NCI-H2227 (cell line): Measurements from ENCODE around the gene ERBB4.

Experiments
- DNase-seq: peaks from one replicate; lab custom pipeline; 2025; ENCODE audit not compliant: unreplicated experiment; lab: John Stamatoyannopoulos, UW

ERBB4 gene

DNA sequence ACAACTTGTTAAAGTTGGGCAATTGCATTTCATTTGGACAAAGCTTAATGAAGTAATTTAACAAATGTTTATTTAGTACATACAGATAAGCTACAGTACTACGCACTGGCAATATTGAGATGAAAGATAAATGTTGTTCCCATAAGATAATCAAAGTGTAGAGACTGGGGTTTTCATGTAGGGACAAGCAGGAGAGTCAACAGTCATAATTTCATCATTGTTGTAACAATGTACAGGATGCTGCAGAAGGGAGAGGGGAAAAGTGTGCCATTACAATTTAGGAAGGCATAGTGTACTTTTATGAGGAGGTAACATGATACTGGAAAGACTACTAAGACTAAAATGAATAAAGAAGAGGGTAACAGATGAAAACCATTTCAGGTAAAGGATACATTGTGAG lies 441.6 kb downstream of the ERBB4 start:
- no peak for DNase-seq

DNA sequence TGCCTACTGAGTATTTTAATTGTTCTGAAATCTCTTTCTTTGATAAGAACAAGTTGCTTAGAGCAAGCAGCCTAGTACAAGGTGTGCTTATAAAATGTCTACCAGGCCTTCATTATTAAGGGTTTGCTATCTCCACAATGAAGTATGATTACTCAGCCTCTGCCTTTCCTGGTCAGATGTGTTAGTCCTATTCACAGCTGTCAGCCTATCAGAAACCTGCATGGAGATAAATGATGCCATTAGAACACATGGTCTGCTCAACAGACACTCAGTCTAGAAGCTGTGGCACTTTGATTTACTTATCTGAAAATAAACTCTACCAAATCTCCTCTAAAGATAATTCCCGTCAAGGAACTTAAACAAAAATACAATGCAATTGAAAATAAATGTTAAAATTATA lies 448.7 kb downstream of the ERBB4 start:
- DNase-seq: no peak

DNA sequence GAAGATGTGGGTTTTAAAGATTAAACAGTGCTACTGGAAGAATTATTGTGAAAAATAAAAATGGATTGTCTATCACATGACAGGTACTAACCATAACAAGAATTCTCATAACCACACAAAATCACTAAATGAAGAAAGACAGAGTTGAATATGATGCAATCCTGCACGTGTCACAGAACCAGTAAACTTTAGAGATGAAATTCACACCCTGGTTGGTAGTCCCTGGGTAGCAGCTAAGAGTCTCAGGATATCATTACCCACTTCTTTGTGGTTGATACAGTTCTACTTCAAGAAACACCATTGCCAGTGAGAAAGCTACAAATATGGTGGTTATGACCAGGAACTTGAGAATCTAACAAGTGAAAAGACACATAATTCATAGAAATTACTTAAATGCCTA lies 450.2 kb downstream of the ERBB4 start:
- no peak for DNase-seq

DNA sequence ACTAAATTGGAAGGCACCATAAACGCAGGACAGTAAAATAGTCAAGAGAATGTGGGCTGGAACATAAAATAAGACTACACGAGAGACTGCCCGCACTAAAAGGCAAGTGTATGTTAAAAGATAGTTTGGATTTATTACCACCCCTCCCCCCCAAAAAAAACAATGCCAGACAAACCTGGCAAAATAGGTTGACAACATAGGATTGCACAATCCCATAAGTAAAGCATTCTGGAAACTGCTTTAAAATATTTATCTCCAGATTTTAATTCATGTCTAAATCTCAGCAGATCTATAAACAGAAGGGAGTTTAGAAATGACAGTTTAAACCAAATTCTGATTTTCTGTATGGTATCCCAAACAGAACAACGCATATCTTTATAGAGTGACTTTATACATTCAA lies 455.1 kb downstream of the ERBB4 start:
- DNase-seq: no peak

DNA sequence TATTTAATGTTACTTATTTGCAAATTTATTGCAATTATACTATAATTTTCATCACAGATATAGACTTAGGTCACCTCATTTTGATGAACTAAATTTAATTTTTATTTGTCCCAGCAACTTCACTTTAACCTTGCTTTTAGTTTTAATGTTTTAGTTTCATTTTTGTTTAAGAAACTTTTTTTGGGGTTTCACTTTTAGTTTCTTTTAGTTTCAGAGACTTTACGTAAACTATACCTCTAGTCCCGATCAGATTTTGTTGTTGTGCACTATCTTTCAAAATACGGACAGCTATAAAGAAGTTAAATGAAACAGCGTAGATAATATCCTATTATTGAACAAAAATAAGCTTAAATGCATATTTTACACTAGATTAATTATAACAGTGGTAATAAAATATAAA lies 460.5 kb downstream of the ERBB4 start:
- DNase-seq: no peak

DNA sequence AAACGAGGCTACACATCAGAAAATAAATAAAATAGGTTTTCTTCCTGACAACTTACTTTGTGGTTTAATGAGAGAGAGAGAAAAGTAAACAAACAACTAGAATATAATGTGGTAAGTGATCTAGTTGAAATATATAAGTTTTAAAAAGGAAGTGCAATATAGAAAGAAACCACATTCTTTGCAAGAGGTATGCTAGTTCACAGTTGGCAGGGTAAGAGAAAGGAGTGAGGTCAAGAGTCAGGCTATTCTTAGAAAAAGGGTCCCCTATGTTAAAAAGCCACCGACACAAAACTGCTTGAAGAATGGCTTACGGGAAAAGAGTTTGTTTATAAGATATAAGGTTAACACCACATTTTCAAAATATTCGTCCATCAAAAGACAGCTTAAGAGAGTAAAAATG lies 462.1 kb downstream of the ERBB4 start:
- no peak for DNase-seq

DNA sequence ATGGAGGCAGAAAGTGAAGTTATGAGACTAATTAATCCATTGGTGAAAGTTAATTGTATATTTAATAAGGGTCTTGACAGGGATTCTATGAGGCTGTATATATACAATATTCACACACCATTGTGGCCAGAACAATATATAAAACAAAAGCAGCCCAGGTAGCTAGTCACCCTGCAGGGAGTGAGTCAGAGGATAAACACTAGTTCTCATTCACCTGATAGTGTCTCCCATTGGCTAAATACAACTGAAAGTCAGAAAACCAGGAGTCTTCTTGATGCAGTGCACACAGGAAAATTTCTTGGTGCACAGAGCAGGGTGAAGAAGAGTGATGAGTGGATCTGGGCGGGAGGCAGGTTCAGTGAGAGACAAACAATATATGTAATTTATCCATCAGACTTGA lies 465.2 kb downstream of the ERBB4 start:
- no peak for DNase-seq

DNA sequence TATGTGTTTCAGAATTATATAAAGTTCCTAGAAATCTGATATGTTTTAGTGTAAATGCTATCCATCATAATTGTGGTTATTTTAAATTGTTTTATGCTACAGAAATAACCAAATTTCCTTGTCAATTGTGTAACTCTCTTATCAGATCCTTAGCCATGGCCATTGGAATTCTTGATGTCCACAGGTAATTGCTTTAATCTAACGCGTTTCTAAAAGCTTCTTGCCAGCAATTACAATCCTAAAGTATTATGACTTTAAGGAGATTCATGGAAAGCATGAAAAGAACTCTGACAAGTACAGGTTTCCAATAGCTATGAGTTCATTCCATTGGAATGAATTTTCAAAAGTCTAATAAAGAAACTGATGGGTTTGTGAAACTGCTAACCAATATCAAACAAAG lies 472.1 kb downstream of the ERBB4 start:
- no peak for DNase-seq

DNA sequence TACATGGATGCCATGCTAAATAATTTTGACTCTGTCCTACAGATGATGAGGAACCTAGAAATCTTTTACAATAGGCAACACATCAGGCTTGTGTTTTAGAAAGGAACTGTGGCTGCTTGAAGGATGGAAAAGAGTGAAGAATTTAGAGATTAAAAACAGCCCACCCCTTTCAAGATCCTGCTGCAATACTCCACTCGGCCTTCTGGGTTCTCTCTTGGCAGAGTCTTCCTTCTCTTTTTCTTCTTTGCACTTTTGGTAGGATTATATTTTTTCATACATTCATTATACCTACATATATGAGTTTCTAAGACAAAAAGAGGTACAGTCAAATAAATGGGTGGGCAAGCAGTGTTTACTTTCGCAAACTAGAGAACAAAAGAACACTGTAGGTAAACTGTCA lies 474.3 kb downstream of the ERBB4 start:
- DNase-seq: no peak

DNA sequence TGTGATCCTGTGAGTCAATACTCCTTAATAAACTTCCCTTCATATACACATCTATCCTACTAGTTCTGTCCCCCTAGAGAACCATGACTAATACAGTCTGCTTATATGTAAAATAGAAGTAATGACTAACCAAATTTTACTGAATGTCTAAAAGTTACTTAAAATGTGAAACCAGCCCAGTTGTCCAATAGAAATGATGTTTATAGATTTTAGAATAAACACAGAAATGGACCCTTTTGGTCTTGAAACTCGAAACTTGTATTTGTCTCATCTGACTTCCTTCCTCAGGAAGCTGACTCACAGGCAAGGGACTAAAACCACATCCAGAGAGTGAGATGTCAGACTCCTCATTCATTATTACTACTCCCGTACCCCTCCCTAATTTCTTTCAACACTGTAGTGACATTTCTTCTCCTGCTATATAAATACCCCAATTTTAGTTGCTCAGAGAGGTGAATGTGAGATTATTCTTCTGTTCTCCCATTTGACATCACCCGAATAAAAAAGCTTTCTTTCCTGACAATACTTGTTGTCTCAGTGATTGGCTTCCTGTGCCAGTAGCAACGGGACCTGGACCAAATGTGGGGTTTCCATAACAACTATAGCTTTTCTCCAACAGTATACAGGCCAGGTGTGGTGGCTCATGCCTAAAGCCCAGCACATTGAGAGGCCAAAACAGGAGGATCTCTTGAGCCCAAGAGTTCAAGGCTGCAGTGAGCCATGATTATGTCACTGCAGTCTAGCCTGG lies 486.0 kb downstream of the ERBB4 start:
- DNase-seq: no peak

DNA sequence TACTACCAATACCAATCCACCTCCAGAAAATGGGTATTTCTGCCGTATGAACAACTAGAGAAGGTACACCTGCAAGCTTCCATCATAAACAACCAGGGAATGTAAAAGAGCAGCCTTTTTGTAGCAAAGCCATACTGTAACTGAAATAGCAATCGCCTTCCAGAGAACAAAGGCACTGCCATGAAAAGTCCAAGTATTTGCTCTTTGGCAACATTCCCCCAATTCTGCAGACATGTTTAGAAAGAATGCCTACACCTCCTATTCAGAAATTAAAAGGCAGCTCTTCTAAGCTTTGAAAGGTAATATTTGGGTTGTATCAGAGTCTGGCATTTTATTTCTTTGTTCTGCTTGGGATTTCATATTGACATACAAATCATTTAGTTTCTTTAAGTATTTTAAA lies 487.7 kb downstream of the ERBB4 start:
- no peak for DNase-seq

DNA sequence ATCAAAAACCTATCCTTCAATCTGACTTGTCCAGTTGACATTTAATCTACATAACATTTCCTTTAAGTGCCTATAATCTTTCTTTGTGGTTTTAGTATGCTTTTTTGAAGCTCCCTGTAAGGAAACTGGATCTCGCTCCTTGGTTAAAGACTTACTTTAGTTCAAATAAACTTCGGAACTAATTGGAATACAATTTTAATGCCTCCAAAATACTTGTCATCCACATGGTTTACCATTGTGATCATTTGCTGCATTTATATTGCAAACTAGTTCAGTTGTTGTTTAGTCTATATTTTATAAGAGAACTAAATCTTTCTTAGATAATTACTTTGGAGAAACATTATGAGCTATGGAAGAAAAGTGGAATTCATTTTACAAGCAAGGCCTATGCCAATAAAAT lies 496.0 kb downstream of the ERBB4 start:
- DNase-seq: no peak

DNA sequence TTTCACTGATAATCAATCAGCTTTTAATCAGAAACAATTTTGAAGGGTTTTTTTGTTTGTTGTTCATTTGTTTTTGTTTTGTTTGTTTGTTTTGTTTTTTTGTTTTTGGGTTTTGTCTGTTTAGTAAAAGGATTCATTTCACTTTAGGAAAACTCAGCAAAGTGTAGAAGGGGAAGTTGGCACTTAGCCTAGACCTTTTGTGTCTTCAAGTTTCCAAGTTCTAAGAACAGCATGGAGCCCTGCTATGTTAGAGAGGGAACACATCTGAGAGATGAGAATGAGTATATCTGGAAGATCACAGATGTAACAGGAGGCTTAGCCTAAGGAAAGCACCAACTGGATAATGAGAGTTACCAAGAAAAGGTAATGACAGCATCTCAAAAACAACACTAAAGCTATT lies 501.5 kb downstream of the ERBB4 start:
- DNase-seq: no peak

DNA sequence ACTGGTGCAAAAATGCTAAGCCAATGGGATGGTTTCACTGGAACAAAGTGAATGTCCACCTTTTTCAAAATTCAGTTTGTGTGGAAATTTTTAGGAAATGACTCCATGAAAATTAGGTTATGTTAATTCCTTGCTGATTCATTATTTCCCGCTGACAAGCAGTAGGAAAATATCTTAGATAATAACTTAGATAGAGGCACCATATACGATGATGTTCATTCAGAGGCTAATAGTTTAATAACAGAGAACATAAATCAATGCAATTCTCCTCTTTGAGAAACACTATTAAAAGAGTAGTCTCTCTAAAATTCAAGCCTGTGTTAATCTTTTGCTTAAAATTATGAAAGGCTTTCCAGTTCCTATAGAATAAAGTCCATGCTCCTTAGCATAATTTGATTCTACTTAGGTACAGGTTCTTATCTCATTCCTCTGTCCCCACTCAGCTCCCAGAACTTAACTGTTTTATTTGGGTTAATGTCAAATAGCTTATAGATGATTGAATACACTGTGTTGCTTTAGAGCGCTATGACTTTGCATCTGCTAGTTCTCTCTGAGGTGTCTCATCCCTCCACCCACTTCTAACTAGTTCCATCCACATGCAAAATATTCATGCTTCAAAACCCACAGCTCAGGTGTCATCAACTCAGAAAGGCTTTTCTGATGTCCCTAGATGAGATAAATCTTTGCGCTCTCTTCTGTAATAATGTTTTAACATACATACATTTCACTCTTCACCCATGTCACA lies 503.6 kb downstream of the ERBB4 start:
- DNase-seq: no peak

DNA sequence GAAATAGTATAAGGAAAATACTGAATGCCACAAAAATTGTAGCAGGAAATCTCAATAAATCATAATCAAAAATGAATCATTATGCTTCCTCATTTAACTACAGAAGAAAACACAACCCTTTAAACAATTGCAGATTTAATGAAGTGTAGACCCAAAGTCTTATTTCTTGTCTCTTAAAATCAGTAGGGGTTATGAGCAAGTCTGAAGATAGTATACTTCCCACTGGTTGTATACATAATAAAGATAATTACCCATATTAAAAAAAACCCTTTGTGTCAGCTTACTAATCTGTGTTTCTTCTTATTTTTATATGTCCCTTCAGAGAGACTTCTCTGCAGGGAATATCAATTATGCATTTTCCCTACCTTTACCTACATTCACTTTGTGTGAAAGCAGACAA lies 504.7 kb downstream of the ERBB4 start:
- no peak for DNase-seq

DNA sequence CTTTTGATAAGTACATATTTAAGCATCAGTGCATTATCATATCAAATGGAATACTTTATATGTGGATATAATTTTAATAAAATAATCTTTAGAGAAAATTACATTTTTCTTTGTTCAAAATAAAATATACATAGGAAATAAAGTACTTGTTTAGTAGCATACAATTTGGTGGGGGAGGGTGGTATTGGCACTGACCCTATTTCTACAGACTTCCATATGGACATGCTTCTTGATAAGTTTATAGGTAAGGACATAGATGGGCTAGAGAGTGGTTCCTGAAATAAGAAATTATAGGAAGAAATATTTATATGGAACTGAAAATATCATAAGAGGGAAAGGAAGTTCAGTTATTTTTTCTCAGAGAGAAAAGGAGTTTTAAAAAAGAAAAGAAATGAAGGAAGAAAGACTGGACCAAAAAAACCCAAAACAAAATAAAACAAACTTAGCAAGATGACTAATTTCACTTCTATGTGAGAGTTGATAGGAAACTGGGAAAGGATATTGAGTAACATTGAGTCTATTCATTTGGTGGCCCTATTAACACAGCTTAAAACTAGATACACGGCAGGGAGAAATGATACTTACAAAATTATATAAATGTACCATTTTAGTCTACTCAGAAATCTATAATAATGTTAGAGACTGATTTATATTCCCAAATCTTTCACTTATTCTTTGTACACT lies 505.9 kb downstream of the ERBB4 start:
- no peak for DNase-seq

DNA sequence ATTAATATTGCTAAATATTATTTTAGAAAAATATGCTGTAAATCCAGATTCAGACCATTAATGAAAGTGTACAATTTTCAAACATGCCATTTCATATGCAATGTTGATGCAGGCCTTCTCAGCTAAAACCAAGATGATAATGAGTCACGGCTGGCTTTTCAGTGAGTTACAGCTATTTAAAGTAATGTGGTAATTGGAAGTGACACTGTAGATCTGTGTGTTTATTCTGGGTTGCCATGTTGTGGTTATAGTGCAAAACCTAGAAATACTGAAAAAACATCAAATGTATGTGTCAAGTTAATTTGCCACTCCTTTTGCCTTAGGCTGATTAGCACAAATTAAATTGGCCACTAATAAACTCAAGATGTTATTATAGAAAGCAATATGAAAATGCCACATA lies 506.6 kb downstream of the ERBB4 start:
- DNase-seq: no peak

DNA sequence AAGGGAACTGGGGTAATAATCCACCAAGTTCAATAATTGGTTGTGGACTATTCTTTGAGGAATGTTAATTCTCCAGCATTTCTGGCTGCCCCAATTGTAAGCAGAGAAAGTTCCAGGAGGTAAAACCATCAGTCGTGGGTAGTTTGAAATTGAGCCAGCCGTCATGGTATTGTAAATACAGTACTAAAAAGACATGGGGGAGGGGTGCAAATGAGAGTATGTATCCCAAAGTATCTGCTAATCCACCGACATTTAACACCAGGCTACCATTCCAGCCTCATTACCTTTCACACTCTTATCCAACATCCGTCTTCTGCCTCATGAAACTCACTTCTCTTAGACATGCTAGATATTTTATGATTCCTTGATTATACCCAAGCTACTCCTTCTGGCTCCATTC lies 507.9 kb downstream of the ERBB4 start:
- no peak for DNase-seq

DNA sequence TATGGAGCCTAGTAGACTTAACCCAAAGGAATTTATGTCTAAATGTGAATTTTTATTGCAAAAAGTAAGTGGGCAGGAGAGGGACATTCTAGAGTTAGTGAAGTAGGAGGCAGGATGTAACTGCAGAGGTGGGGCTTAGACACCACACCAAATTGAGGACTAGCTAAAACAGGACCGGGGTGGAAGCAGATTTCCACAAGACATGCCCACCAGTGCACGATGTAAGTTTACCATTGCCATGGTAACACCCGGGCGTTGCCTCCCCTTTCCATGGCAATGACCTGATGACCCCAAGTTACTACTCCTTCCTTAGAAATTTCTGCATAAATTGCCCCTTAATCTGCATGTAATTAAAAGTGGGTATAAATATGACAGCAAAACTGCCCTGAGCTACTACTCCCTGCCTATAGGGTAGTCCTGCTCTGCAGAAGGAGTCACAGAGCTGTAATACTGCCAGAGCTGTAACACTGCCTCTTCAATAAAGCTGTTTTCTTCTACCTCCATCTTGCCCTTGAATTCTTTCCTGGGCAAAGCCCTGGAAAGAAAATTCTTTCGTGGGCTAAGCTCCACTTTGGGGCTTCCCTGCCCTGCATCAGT lies 509.7 kb downstream of the ERBB4 start:
- DNase-seq: no peak

DNA sequence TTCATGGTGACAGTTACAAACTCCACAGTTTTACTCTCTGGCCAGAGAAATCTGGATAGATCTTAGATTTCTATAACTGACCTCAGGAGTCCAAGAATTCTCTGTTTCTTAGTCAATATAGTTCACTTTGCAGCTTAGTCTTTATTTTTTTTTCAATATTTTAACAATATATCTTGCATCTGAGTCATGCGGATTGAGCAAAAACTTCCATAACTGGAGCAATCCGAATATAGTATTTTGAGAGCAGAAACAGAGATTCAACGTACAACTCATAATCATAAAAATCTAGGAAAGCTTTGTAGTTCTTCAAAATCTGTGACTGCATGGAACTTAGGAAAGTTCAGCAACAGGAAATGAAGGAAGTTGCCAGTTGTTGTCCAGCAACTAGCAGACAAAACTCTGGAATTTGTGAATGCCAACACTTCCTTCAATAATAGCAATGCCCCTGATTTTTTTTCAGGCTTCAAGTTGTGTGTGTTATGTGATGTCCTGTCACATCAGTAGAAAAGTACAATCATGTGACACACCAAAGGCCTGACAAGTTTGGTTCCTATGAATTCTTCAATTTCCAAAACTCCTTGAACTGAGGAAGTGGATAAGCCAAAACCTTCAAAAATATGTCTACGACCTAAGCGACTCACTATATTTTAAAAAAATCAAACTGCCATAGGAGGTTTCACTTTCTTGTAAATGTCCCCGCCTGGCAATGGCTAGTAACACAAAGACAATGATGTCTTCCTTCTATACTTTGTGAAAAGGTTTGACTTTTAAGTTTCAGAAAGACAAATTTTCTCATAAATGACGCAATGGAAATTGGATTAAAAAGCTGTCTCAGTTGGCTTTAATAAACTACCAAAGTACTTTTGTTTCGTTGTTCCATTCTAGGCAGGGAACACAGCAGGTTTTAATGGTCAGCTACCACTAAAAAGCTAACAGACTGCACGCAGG lies 510.6 kb downstream of the ERBB4 start:
- DNase-seq: no peak

DNA sequence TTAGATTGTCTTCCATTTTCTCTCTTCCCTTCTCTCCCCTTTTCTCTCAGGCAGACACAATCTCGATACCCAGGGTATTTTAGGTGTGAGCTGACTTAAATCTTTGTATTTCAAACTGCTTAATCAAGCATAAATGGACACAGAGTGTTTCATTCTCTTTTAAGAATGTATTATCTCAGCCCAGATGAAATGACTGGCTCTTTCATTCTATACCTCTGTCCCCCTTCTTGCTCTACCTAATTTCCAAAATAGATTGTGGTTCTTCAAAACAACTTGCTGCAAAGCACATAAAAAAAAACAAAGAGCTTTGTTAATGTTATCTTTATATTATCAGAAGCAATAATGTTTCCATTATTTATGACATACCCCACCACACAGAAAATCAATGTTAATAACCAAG lies 514.6 kb downstream of the ERBB4 start:
- no peak for DNase-seq
